CD4-positive, alpha-beta T cell treated with Interleukin-4 for 1 hour (primary cell): Measurements from ENCODE around the gene DAPK1.

Experiments
- DNase-seq, 2 donors: peaks; one replicate each; pipeline ENCODE4 v3.0.0-alpha.2; 2020 to 2022

Gene DAPK1

GRCh38 chr9:87698069-87698809, 200.6 kb downstream of the DAPK1 start:
- DNase-seq: no peak

DNA sequence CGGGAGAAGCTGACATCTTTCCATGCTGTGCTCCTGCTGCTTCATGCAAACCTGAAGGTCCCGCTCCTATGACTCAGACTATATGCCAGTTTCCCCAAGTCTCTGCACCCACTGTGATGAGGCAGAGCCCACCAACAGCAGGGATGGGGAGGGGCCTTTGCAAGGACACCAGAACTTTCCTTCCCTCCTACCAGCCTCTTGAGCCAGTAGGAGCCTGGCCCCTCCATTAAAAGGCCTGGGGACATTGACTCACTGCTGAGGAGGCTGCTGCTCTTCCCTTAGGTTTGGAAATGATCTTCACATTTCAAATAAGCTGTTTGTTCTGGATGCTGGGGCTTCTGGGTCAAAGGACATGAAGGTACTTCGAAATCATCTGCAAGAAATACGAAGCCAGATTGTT, 202.2 kb downstream of the DAPK1 start:
- no peak for DNase-seq

DNA sequence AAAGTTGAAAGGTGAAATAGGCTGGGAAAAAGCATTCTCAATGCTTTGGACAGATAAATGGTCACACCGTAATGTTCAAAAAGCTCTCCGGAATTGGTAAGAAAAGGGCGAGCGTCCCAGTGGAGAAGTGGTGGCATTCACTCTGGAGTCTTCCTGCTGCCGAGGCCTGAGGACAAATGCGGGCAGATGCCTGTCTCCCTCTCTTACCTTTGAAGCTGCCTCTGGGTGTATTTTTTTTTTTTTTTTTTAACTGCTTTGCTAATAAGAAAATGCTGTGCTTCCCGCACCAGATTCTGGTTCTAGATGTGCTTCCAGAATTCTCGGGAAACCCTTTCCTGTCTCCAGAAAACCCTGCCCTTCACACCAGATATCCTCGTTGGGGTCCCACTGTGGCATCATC, 203.8 kb downstream of the DAPK1 start:
- DNase-seq: no peak

- DNase-seq: no peak
Observed at GRCh38 chr9:87701931-87702421, 204.3 kb downstream of the DAPK1 start.

DNA sequence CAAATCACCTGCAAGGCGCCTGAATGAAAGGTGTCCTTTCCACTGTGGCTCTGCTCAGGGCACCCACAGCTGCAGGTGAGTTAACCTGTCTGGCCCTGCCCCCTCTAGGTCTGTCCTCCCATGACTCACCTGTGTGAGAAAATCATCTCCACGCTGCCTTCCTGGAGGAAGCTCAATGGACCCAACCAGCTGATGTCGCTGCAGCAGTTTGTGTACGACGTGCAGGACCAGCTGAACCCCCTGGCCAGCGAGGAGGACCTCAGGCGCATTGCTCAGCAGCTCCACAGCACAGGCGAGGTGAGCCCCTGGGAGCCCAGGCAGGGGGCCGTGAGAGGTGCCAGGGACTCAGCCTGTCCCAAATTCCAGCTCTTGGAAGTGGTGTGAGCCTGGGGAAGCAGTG, 205.3 kb downstream of the DAPK1 start:
- no peak for DNase-seq

- no peak for DNase-seq
Observed at GRCh38 chr9:87703636-87704276, 206.1 kb downstream of the DAPK1 start.

DNA sequence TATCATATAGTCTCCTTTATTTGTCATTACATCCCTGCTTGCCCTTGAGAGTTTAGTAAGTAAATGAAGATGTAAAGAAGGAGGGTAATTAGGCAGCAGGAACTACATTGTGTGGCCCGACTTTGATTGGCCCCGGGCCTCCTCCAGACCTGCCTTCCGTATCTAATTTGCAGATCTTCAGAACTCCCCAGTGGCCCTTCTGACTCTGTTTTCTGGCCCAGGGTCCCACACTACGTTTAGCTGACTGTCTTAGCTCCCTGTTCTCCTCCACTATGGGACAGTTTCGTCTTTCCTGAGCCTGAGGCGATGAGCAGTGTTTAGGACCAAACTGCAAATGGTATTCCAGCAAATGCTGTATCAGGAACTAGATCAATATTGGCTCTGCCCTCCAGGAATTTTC, 206.7 kb downstream of the DAPK1 start:
- DNase-seq: no peak

DNA sequence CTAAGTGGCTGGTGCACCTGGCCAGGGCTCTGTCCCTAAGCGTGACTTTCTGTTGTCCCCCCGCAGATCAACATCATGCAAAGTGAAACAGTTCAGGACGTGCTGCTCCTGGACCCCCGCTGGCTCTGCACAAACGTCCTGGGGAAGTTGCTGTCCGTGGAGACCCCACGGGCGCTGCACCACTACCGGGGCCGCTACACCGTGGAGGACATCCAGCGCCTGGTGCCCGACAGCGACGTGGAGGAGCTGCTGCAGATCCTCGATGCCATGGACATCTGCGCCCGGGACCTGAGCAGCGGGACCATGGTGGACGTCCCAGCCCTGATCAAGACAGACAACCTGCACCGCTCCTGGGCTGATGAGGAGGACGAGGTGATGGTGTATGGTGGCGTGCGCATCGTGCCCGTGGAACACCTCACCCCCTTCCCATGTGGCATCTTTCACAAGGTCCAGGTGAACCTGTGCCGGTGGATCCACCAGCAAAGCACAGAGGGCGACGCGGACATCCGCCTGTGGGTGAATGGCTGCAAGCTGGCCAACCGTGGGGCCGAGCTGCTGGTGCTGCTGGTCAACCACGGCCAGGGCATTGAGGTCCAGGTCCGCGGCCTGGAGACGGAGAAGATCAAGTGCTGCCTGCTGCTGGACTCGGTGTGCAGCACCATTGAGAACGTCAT, 208.5 kb downstream of the DAPK1 start:
- no peak for DNase-seq

GRCh38 chr9:87707805-87708506, 210.3 kb downstream of the DAPK1 start:
- DNase-seq: no peak

GRCh38 chr9:87708546-87708945, 210.9 kb downstream of the DAPK1 start:
- no peak for DNase-seq

DNA sequence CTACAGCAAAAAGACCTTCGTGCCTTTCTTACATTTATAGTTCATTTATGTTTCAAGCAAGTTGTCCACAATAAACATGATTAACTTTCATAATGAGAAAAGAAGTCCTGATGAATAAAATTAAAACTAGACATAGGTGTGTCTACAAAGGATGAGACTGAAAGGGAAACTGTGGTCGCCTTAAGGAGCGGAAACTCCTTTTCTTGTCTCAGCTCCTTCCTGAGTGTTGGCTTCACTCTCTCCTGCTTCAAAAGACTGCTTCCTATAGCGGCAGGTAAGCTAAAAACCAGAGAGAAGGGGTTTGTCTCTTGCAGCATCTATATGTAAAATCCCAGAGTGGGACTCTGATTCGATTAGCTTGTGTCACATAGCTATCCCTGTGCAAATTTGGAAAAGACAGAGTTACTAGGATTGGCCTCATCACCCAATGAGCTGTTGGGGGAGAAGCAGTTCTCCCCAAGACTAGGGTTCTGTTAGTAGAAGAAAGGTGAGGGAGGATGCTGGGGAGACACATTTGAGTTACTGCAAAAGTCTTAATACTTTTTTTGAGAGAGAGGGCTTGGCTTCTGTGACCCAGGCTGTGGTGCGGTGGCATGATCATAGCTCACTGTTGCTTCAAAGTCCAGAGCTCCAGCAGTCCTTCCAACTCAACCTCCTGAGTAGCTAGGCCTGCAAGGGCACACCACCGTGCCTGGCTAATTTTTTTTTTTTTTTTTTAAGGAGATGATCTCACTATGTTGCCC, 211.5 kb downstream of the DAPK1 start:
- peak in 1 of 2 donors; percentile 25 for DNase-seq

DNA sequence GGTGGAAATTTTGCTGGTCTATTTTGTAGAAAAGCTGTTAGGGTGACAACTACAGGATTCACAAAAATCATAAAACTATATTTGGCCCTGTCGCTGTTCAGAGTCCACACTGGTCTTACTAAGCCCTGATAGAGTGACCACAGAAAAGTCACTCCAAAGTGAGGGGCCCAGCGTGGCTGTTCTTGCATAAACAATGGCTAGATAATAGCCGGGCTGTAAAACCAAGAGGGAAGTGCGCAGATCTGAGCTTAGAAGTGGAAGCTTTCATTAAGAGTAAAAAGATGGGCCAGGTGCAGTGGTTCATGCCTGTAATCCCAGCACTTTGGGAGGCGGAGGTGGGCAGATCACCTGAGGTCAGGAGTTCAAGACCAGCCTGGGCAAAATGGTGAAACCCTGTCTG, 212.8 kb downstream of the DAPK1 start:
- DNase-seq: no peak

GRCh38 chr9:87711857-87712800, 214.5 kb downstream of the DAPK1 start:
- DNase-seq: peak in 1 of 2 donors; percentile 43

- no peak for DNase-seq
Observed at GRCh38 chr9:87712801-87713277, 215.2 kb downstream of the DAPK1 start.

- peak in 1 of 2 donors; percentile 87 for DNase-seq
Observed at GRCh38 chr9:87713278-87713987, 215.8 kb downstream of the DAPK1 start.

DNA sequence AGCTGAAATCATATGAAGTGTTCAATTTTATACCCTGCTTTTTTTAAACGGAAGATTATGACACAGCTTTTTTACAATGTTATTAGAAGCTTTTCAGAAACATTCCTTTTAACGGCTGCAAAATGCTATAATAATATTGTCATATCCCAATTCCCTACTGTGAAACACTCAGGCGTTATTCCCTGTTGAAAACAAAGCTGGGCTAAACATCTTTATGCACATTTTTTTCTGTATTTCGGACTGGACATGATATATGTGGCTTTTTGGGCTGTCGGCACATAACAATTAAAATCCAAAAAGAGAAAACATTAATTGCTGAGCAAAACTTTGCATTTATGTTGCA, 216.3 kb downstream of the DAPK1 start:
- no peak for DNase-seq

DNA sequence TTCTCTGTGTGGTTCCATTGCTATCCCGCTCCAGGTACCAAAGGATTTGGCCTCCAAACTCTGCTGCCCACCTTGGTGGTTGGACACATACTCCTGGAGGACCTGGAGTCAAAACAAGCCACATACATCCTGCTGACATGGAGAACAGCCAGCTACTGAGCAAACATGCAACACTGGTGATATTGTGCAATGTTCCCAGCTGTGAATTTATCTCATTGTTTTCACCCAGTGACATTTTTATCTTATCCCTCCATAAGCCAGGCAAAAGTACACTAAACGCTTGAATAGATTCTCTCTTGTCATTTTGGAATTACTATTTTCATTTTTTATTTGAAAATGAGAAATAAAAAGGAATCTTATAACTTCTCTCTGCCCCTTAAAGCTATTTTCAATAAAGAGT, 217.2 kb downstream of the DAPK1 start:
- DNase-seq: no peak

GRCh38 chr9:87716141-87716540, 218.5 kb downstream of the DAPK1 start:
- no peak for DNase-seq

- DNase-seq: no peak
Observed at GRCh38 chr9:87717456-87717855, 219.8 kb downstream of the DAPK1 start.

DNA sequence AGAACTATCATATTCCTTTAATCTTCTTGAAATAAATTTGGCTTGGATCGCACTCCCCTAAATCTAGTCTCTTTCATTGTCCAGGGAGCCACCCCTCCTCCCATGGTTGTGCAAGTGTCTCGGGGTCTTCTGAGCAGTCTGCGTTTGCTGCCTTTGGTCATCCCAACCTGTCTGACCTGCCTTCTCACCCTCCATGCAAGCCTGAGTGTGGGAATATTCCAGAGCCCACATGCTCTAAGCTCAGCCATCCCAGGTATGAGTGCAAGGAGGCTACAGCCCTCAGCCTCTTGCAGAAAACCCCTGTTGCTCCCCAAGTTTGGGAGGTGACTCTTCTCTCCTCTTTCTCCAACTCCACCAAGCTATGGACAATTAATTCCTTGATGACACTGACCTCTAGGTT, 220.6 kb downstream of the DAPK1 start:
- DNase-seq: no peak
